IMR-90 (cell line): ENCODE results near the gene SLC4A5.

Experiments used
- MXI1 ChIP-seq: IDR thresholded peaks from 2 replicates; pipeline ENCODE4 v1.6.1; 2012; ENCODE audit warnings: low read depth, mild to moderate bottlenecking, low read length, moderate library complexity, borderline replicate concordance
- POLR2A ChIP-seq: IDR thresholded peaks from 2 replicates; pipeline ENCODE4 v1.6.1; 2012; ENCODE audit warnings: mild to moderate bottlenecking, low read depth, low read length
- TF ChIP-seq, protein P1 (sequence below): conservative IDR thresholded peaks from 2 replicates; pipeline ENCODE4 v1.5.1; 2012; ENCODE audit warnings: mild to moderate bottlenecking, low read depth, low read length, improper control_type of control experiment

DNA sequence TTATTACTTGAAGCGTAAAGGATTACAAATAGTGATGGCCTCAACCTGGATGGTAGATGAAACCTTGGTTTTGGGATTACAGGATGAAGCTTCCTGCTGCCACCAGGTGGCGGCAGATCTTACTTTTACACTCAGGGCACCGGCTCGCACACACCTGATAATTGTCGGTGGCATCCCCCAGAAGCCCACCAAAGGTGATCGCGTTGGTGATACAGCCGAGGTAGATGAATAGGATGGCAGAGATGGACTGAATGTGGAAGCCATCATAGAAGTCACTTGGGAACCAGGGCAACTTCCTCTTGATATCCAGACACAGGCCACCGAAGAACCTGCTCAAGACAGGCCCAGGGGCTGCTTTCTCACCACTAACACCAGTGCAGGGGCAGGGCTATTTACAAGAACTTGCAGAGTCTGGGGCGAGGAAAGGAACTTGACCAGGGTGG lies 93.0 kb downstream of the SLC4A5 start:
- TF ChIP-seq, protein P1, sequence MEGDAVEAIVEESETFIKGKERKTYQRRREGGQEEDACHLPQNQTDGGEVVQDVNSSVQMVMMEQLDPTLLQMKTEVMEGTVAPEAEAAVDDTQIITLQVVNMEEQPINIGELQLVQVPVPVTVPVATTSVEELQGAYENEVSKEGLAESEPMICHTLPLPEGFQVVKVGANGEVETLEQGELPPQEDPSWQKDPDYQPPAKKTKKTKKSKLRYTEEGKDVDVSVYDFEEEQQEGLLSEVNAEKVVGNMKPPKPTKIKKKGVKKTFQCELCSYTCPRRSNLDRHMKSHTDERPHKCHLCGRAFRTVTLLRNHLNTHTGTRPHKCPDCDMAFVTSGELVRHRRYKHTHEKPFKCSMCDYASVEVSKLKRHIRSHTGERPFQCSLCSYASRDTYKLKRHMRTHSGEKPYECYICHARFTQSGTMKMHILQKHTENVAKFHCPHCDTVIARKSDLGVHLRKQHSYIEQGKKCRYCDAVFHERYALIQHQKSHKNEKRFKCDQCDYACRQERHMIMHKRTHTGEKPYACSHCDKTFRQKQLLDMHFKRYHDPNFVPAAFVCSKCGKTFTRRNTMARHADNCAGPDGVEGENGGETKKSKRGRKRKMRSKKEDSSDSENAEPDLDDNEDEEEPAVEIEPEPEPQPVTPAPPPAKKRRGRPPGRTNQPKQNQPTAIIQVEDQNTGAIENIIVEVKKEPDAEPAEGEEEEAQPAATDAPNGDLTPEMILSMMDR = peak; percentile 70
- TF ChIP-seq POLR2A (no peak), MXI1 (no peak)
